Activated CD4-positive, alpha-beta T cell treated with anti-CD3 and anti-CD28 coated beads, Interleukin-2, amount 50 U/mL, for 24 hours (primary cell): ENCODE measurements around the gene LCP2.

Experiments
- DNase-seq, 2 donors: peaks; one replicate each; pipeline ENCODE4 v3.0.0-alpha.2; 2020; ENCODE audit warnings: low read depth in 1 of 2, low spot score in 1 of 2

Gene LCP2

DNA sequence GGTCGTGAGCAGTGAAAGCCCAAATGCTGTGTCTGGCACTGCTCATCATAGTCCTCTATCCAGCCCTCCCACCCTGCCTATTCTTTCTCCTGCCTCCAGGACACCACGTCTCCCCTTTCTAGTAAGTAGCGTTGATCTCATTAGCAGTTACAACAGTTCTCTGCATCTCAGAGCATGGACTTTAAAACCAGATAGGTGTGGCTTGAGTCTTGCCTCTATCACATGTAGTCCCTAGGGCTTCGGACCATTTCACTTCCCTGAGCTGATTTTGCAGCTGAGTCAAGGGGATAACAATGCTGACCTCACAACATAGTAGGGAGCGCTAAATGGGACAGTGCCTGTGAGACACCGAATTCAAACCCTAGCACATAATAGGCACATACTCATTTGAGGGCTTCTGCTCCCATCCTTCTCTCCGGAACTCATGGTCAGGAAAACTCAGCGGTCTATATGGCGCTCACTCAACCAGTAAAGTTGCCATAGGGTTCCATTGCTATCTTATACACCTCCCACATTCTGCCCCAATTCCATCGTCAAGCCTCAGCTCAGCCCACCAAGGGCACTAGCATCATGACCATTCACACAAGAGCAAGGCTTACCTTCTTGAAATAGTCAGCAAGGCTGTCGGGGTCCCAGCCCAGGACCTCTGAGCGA is 515 bp downstream of the LCP2 start:
- no peak for DNase-seq

DNA sequence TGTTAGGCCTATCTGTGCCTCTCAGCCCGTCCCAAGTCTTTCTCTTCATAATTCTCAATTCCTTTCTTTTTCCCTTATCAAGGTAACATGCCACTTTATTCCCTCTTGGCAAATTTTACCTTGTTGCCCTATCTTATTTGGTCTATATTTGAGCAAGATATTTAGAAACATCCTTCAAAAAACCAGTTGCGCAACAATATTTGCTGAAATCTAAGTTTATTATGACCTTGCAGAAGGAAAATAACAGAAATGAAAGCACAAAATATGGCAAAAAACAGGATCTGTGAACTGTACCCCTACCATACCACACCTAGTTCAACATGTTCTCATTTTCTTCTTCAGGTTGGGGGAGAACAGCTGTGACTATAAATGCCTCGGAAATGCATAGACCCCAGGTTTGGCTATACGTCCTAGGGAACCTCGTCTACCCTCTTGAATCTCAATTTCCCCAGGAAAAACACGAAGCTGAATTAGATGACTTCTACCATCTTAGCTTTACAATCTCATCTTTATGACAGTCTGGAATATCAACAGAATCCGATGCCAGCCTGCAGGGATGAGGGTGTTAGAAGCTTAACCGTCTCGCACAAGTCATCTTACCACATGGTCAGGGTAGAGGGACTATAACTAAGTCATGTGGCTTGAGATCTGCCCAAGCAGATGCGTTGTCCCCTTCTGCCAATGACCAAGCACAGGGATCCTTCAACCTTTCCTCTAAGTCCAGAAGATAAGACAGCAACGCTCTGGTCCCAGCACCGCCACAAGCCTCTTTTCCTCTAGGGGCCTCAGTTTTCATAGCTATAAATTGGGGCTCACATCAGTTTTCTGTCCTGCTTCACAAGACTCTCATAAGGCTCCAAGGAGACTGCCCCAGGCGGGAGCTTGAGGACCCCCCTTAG is 1.3 kb downstream of the LCP2 start:
- DNase-seq: no peak

DNA sequence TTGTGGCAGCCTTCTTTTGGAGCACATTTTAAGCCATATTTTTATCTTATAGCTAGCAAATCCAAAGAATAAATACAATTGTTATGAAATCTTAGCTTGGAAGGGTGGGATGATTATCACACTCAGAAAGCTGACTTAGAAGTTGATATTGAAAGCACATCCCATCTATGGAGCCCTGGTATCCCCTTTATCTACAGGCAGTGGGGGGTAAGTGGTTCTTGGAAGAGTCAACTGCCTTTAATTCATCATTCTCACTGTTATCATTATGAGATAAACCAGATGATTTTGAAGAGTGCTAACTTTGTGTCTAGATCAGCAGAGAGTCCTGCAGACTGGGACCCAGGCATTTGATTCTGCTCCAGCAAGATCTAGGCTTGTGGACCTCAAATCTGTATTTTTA is 3.0 kb downstream of the LCP2 start:
- DNase-seq: no peak

DNA sequence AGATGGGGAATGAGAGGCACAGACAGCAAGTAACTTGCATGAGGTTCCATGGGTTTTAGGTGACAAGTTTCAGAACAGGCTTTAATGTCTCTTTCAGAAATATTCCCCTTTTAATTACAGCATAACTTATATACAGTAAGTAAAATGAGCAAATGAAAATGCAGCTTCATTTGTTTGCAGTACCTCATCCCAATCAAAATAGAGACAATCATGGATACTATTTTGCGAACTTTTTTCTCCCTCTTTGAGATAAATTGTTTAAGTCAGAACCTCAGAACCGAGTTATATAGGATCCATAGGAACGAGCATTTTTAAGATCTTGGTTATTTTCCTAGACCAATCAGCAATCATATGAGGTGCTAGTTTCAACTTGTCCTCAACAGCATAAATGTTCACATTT is 3.5 kb downstream of the LCP2 start:
- DNase-seq: no peak

DNA sequence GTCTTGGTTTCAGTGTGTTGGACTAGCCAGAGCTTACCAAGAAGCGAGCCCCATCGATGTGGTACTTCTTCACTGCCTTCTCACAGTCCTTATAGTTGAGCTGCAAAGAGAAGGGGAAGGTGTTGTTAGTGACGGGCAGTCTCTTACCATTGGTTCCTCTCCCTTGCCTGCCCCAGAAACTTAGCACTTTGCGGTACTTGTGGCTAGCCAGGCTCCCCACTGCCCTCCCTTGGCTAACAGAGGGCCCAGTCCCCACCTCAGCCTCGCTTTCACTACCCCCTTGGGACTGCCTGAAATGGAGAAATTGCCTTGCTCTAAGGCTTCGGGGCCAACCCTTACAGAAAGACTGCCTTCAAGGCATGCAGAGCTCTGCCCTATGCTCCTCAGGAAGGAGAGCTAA is 4.3 kb downstream of the LCP2 start:
- no peak for DNase-seq

DNA sequence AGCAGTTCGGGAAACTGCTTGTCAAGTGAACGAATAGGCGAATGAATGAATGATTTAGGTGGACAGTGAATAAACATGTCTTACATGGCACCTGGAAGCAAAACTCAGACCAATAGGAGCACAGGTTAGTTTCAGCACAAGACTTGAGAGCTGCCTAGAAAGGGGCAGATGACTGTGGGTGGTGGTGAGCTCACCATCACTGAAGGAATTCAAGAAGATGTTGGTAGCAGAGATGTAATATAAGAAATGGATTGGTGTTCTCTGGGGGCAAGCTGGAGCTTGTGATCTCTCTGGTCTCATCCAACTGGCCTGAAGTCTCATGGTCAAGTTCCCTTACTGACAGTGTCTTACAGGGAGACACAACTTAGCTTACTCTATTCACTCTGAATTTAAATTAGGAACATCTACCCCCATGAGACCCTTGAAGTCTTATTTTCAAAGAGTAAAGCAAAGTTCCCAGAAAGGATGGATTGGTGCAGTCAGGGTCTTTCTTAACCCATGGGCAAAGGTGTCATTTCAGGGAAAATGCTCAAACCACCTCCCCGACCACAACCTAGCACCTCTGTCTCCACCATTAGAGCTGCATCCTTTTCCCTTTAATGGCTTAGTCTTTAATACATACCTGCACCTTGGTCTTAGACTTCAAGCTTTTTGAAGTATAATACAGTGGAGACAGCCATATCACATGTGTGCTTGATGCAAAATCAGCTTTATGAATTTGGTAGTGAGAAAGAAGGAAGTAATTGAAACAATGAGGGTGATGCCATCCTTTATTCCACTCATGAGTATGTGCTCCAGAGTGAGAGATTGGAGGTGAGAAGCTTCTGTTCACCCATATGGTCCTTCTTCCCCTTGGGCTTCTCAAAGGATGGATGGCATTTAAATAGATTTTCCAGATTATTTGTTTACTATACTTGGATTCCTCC is 5.1 kb downstream of the LCP2 start:
- DNase-seq: no peak

DNA sequence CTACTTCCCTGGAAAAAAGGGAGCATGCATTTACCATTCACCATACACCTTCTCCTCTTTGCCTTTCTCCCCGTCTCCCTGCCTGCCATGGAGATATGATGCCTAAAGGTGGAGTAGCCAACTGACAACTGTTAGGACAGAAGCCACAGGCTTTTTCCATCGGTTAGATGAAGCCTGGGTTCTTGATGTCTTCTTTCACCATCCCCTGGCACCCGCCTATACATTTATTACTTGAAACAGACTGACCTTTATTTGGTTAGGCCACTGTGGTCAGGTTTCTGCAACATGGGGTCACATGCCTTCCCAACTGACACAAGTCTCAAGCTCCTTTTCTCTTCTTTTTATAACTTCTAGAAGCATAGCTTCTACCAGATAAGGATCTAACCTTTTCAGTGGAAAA is 7.1 kb downstream of the LCP2 start:
- no peak for DNase-seq

DNA sequence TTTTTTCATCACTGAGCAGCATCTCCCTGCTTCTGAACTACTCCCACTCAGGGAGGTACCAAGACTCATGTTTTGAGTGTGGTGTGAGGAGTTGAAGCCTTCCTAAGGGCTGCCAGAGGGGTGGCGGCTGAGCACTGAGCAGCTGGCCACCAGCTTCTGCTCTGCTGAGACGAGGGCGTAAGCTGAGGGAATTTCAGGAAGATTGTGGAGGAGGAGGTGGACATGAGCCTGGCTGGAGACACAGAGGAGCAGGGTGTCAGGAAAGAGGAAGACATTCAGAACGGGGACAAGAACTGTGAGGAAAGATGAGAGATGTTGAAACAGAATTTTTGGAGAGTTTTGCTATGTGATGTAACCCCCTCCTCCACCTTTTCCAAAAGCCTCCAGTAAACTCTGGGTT is 7.8 kb downstream of the LCP2 start:
- DNase-seq: no peak

DNA sequence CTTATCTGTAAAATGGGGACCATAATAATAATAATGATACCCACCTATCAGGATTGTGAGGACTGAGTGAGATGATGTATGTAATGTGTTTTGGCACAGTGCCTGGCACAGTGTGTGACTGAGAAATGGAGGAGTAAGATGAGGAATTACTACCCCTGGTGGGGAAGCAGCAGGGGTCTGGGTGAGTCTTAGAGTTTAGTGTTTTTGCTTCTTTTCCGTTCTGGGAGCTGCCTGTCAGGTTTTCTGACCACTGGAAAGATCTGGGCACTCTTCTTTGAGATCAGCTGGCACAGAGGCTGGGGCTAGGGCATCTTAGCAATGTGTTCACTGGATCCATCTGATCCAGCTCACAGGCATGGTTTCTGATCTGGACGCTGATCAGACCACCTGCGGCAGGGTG is 8.5 kb downstream of the LCP2 start:
- no peak for DNase-seq

DNA sequence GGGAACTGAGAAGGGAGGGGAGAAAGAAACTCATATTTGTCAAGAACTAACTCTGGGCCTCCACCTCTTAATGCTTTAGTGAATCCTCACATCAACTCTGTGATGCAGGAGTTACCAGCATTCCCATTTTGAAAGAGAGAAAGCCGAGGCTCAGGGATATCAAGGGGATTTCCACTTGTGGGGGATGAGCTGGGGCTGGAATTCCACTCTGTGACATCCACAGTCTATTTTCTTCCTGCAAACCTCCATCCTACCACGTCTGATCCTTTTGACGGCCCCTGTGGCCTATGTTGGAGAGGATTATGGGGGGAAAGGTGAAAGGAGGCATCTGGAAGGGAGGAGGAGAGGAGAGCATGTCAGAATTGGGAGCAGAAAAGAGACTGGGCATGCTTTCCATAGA is 9.0 kb downstream of the LCP2 start:
- no peak for DNase-seq

DNA sequence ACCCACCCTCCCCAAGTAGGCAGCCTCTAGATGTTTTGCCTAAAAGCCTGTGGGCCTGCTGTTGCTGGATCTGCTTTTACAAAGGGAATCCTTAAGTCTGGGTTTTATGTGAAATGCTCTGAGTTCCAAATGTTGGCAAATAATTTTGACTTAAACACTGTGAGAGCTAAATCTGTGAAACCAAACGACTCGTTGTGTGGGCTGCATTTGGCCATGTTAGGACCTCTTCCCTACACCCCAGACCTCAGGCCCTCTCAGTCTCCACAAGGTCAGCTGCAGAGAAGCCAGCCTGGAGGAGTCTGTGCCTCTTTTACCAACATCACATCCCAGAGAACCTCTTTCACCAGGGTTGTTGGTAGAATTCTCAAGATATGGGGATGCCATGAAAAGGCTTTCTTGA is 9.4 kb downstream of the LCP2 start:
- no peak for DNase-seq

DNA sequence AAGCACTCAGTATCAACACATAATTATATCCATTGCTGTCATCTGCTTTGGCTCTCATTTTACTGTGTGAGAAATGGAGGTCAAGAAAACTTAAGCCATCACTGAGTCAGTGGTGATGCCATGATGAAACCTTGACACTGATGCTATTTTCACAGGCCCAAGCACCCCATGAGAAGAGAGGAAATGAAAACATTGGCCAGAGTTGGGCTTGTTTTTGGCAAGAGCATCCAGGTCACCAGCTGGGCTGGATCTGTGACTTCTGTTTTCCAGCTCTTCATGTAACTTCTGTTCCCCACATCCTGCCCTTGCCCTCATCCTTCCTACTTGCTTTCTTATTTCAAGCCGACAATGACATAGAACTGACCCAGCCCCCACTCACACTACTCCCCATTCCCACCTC is 10.0 kb downstream of the LCP2 start:
- no peak for DNase-seq

DNA sequence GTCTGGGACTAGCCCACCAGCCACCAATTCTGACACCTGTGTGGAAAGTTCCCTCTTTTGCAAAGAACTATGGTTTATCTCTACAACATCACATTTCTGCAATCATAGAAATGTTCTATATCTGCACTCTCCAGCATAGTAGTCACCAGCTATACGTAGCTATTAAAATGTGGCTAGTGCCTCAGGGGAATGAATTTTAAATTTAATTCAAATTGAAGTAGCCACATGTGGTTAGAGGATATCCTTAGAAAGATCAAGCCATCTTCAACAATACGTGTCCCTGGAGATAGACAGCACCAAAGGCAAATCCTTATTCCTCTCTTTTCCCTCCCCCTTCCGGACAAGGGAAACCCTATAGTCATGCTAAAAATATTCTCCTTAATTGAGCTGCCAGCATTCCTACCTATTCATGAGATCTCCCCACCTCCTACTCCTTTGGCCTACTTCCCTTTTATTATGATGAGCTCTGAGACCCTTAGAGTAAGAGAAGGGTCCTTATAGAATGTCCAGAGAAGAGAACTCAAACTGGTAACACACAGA is 11.1 kb downstream of the LCP2 start:
- DNase-seq: no peak

DNA sequence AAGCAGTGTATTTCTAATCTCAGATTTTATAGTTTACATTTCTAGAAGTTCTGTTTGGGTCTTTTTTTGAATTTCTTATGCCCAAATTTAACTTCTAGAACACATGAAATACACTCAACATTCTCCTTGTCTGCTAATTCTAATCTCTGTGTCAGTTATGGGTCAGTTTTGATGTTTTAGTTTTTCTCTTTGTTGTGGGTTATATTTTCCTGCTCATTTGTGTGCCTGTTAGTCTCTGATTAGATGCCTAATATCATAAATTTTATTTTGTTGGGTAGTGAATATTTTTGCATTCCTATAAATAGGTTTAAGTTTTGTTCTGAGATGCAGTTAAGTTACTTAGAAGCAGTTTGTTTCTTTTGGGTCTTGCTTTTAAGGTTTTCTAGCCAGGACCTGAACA is 12.4 kb downstream of the LCP2 start:
- no peak for DNase-seq

DNA sequence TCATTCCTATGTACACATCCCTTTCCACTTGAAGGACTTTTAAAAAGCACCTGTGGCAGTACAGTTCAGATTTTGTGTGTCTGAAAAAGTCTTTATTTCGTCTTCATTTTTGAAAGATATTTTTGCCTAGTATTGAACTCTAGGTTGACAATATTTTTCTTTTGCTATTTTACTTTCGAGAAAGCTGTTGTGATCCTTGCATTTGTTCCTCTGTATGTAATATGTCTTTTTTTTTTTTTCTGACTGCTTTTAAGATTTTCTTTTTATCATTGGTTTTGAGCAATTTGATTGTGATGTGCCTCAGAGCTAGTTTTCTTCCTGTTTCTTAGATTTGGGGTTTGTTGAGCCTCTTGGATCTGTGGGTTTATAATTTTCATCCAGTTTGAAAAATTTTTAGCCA is 13.3 kb downstream of the LCP2 start:
- DNase-seq: no peak

DNA sequence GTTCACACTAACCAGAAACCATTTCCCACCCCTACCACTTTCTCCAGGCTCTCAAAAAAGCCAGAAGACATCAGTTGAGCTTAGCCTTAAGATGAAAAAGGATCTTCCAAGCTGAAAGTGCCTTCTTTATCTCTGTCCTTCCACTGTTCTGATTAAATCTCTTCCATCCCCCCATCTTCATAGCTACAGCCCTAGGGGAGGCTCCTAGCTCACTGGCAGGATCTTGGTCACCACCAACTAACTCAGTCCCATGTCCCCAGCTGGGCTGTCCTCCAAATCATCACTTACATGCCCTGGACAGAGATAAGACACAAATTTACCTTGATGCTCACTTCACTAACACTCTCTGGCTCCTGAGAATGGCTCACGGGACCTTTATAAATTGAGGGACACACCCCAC is 14.3 kb downstream of the LCP2 start:
- no peak for DNase-seq

DNA sequence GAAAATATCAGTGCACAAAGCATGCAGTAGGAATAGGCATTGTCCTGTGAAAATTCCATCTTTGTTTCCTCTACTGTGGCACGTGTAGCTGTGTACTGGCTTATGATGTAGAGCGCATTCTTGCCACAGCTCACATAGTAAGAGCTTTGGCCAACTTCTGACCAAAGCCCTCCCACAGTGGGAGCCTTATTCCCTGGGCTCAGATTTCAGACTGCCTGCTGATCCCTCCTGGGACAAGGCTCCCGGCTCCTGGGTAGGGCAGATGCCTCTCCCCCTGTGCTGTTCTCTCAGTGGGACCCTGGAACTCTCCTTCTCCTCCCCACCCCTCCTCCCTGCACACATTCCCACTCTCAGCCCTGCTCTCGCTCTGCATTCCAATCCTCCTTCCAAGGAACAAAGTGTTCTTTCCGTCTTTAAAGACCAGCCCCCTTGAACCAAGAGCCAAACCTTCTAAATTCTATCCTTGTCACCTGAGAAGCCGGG is 17.5 kb downstream of the LCP2 start:
- DNase-seq: no peak

DNA sequence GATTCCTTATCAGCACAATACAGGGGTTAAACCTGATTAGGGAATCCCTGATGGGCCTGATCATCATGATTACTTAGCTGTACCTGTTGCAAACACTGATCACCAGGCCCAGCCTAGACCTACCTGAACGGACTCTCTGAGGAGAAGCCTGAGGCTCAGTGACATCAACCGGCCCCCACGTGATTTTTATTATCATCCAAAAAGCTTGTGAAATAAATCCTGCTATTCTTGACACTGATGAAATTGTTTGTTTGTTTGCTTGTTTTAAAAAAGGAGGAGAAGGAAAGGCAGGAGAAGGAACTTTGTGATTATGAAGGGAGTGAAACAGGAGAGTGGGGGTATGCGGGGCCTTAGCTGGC is 18.1 kb downstream of the LCP2 start:
- no peak for DNase-seq

DNA sequence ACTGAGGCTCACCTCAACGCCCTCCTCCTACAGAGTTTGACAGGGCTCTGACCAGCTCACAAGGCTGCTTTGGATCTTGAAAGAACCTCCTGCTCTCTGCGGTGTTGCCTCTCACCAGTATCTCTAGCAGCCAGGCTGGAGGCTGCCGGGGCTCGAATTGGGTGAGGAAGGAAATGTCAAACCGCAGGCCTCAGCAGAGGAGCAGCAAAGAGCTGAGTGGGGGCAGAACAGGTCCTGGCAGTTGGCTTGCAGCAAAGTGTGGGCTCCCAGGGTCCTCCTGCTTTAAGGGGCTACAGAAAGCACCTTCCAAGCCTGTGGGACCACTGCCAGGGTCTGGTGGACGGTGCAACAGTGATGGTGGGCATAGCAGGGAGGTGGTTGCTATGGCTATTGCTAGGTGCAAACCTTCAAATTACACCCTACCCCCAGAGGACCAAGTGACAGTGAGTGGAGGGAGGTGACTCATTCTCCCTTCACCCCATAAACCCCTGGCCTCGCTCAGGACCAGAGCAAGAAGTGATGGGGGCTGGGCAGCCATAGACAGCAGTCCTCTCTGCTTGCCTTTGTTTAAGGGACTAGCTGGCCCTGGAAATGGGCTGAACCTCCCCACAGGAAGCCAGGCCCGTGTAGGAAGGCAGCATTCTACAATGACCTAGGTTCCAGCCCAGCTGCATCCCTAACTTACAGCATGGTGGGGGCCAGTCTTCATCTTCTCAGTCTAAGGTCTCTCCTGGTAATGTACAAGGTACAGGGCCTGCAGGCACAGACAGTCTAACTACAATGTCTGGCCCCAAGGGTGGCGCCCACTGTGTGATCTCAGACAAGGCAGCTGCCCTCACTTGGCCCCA is 18.7 kb downstream of the LCP2 start:
- peak in 1 of 2 donors; percentile 81 for DNase-seq

DNA sequence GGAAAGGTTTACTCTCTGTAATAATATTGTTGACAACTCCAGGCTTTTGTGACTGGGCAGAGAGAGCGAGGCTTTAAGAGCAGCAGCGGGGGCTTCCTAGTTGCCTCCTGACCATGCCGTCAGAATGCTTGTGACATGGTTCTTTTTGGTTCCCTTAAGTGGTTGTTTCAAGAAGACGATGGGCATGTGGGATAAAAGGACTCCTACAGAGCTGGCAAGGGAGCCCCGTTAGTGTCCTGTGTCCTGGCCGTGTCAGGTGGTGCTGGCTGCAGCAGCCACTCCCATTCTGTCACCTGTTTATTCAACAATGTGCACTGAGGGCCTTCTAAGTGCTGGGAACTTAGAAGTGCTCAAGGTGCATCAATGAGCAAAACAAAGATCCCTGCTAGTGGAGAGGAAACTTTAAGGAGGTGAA is 19.7 kb downstream of the LCP2 start:
- no peak for DNase-seq
